Lung (tissue), 12 donors: ENCODE results near the gene PAXX. TPM values are rescaled to one million over a fixed set of nuclear protein-coding genes. Genes with fewer than 3 reads are reported as not detected.

ENCODE experiments used
- ATAC-seq: fragments of 200-7000 bp; cut with Tn5 transposase; one replicate; pipeline ENCODE4 v1.9.1; 2020; ENCODE audit warnings: moderate number of reproducible peaks; ENCODE audit not compliant: insufficient read depth, low FRiP score
- DNase-seq, 3 donors: peaks; one replicate each; pipeline ENCODE4 v3.0.0-alpha.2; 2013 to 2017
- H3K27ac ChIP-seq, 2 donors: one replicate each; pipeline ENCODE4 v1.5.1; 2013; ENCODE audit warnings: mild to moderate bottlenecking in 2 of 2, moderate library complexity in 2 of 2, control low read depth in 1 of 2, inconsistent platforms in 1 of 2, low read depth in 1 of 2, low read length in 1 of 2
- H3K27me3 ChIP-seq, 3 donors: one replicate each; pipeline ENCODE4 v1.5.1; 2013; ENCODE audit warnings: low read length in 2 of 3; ENCODE audit not compliant: control insufficient read depth in 3 of 3, insufficient read depth in 3 of 3
- H3K36me3 ChIP-seq, 4 donors: one replicate each; pipeline ENCODE4 v1.5.1; 2013; ENCODE audit warnings: low read length in 4 of 4, mild to moderate bottlenecking in 1 of 4, moderate library complexity in 1 of 4; ENCODE audit not compliant: control insufficient read depth in 4 of 4, insufficient read depth in 4 of 4
- H3K4me1 ChIP-seq, 5 donors: one replicate each; pipeline ENCODE4 v1.5.1; 2013; ENCODE audit warnings: low read length in 5 of 5, mild to moderate bottlenecking in 2 of 5, moderate library complexity in 1 of 5; ENCODE audit not compliant: control insufficient read depth in 5 of 5, insufficient read depth in 5 of 5
- H3K4me3 ChIP-seq: one replicate; pipeline ENCODE4 v1.5.1; 2013; ENCODE audit warnings: mild to moderate bottlenecking, control low read depth, moderate library complexity
- H3K9ac ChIP-seq, 2 donors: one replicate each; pipeline ENCODE4 v1.5.1; 2013; ENCODE audit warnings: low read length in 2 of 2, control low read depth in 1 of 2; ENCODE audit not compliant: insufficient read depth in 1 of 2
- H3K9me3 ChIP-seq, 4 donors: one replicate each; pipeline ENCODE4 v1.5.1; 2013; ENCODE audit warnings: low read length in 3 of 4, mild to moderate bottlenecking in 1 of 4, moderate library complexity in 1 of 4; ENCODE audit not compliant: control insufficient read depth in 4 of 4, insufficient read depth in 3 of 4
- WGBS, 2 donors: extraction: QIAGEN DNeasy Blood & Tissue Kit; methylation state at CpG; one replicate each; pipeline ENCODE4 v1.1.7; 2013; 5-methylcytosine and 5-hydroxymethylcytosine counted together
- polyA plus RNA-seq, 2 donors: library from polyadenylated mRNA; stranded (reverse); fragments of 200-250 nt; gene quantifications; one replicate each; pipeline ENCODE4 v1.2.1, GENCODE V29; 2013
- total RNA-seq, 2 donors: library from RNA; depleted of rRNA in 1 of 2; stranded (reverse); fragments of >200 nt in 1 of 2; gene quantifications; one replicate each; pipeline ENCODE4 v1.2.1, GENCODE V29; 2014 to 2021
- TF ChIP-seq, protein P1 (sequence below): IDR thresholded peaks from 2 replicates; pipeline ENCODE4 v1.5.1; 2012; ENCODE audit warnings: mild to moderate bottlenecking; ENCODE audit errors: control extremely low read depth, extremely low read depth
- donor health status: control.
- donor health status: control.
- donor health status: Bipolar disorder and iron deficiency.
- donor health status: healthy.
- donor health status: DM: yes; HTN: yes; CAD: no.

The PAXX gene
- total and polyA plus RNA-seq, 4 donors = 16.6 to 172 (median 59.4) TPM

- no peak overlapping the region for H3K4me3 ChIP-seq
- TF ChIP-seq, protein P1, sequence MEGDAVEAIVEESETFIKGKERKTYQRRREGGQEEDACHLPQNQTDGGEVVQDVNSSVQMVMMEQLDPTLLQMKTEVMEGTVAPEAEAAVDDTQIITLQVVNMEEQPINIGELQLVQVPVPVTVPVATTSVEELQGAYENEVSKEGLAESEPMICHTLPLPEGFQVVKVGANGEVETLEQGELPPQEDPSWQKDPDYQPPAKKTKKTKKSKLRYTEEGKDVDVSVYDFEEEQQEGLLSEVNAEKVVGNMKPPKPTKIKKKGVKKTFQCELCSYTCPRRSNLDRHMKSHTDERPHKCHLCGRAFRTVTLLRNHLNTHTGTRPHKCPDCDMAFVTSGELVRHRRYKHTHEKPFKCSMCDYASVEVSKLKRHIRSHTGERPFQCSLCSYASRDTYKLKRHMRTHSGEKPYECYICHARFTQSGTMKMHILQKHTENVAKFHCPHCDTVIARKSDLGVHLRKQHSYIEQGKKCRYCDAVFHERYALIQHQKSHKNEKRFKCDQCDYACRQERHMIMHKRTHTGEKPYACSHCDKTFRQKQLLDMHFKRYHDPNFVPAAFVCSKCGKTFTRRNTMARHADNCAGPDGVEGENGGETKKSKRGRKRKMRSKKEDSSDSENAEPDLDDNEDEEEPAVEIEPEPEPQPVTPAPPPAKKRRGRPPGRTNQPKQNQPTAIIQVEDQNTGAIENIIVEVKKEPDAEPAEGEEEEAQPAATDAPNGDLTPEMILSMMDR = no peak
- H3K36me3 ChIP-seq = peaks cover 0 to 32% (median 5%) of the 10 kb centered on the region in 4 donors
- peaks cover 0 to 2% (median 0%) of the 10 kb centered on the region in 4 donors for H3K9me3 ChIP-seq
- WGBS, 2 donors = 89 to 94% methylated on average over 20 to 22 of the region's 22 CpGs
- no peak overlapping the region for H3K27ac ChIP-seq
- ATAC-seq (no peak), DNase-seq (no peak)
- no peaks in the 10 kb centered on the region for H3K27me3 ChIP-seq
- H3K4me1 ChIP-seq = peaks cover 0 to 6% (median 0%) of the 10 kb centered on the region in 5 donors
- H3K9ac ChIP-seq = no peak overlapping the region
These were observed 16.1 kb downstream of the PAXX start for GRCh38 chr9:137008312-137008711.

GRCh38 chr9:137009217-137009616 lies 17.0 kb downstream of the PAXX start:
- WGBS, 2 donors = 94 to 96% methylated on average over 14 to 18 of the region's 18 CpGs
- no peak overlapping the region for H3K9ac ChIP-seq
- peaks cover 0 to 2% (median 0%) of the 10 kb centered on the region in 4 donors for H3K9me3 ChIP-seq
- no peak overlapping the region for H3K4me3 ChIP-seq
- TF ChIP-seq, protein P1 = no peak
- no peak for ATAC-seq
- peaks cover 0 to 40% (median 5%) of the 10 kb centered on the region in 4 donors for H3K36me3 ChIP-seq
- DNase-seq = no peak
- no peaks in the 10 kb centered on the region for H3K27me3 ChIP-seq
- H3K27ac ChIP-seq = no peak overlapping the region
- H3K4me1 ChIP-seq = peaks cover 0 to 6% (median 0%) of the 10 kb centered on the region in 5 donors

- H3K4me1 ChIP-seq = peaks cover 0 to 6% (median 0%) of the 10 kb centered on the region in 5 donors
These were observed 17.9 kb downstream of the PAXX start for GRCh38 chr9:137009938-137010732.

More at GRCh38 chr9:137009938-137010732, 17.9 kb downstream of the PAXX start:
- no peak for ATAC-seq
- Histone ChIP-seq H3K9me3 (peaks cover 0 to 1% (median 0%) of the 10 kb centered on the region in 4 donors), H3K36me3 (peaks cover 0 to 48% (median 5%) of the 10 kb centered on the region in 4 donors), H3K9ac (no peak overlapping the region), H3K27me3 (no peaks in the 10 kb centered on the region), H3K27ac (no peak overlapping the region), H3K4me3 (no peak overlapping the region)
- WGBS, 2 donors = 95 to 96% methylated on average over 48 to 49 of the region's 49 CpGs
- DNase-seq = no peak
- TF ChIP-seq, protein P1 = no peak
